HFFc6 (cell line): ENCODE results near the gene SPRED2. TPM values are rescaled to one million over a fixed set of nuclear protein-coding genes. Genes with fewer than 3 reads are reported as not detected.

Experiments used
- DNase-seq: peaks from one replicate; pipeline ENCODE4 v3.0.0-alpha.2; 2018
- H3K27ac Mint-ChIP-seq: 2 replicates; pipeline ENCODE4 v1.8.0; 2020; ENCODE audit warnings: mild to moderate bottlenecking, mixed read lengths
- H3K27me3 Mint-ChIP-seq: 2 replicates; pipeline ENCODE4 v1.8.0; 2021; ENCODE audit warnings: mild to moderate bottlenecking, moderate library complexity, mixed read lengths; ENCODE audit not compliant: insufficient read depth
- H3K36me3 Mint-ChIP-seq: 2 replicates; pipeline ENCODE4 v1.8.0; 2021; ENCODE audit warnings: low read depth, mixed read lengths
- H3K4me1 Mint-ChIP-seq: 2 replicates; pipeline ENCODE4 v1.8.0; 2020; ENCODE audit warnings: low read depth, mixed read lengths
- H3K4me3 Mint-ChIP-seq: 2 replicates; pipeline ENCODE4 v1.8.0; 2020; ENCODE audit warnings: mild to moderate bottlenecking, moderate library complexity, mixed read lengths
- H3K9me3 Mint-ChIP-seq: 2 replicates; pipeline ENCODE4 v1.8.0; 2020; ENCODE audit warnings: mild to moderate bottlenecking, mixed read lengths
- CTCF ChIP-seq: fragments of 200-600 bp; sonication (generic); IDR thresholded peaks from 2 replicates; pipeline ENCODE4 v1.5.0; 2021; ENCODE audit warnings: antibody characterized with exemption, mild to moderate bottlenecking
- total RNA-seq, 6 experiments: library from RNA; stranded (reverse); fragmentation: NEBNext Ultra II Directional; extraction: Animal tissue kit (Norgen Biotek cat#: 25700); gene quantifications; 2 replicates in 1 of 6; 3 replicates in 5 of 6; pipeline ENCODE4 v1.2.3, GENCODE V29; 2021

Gene SPRED2
- total RNA-seq, 6 experiments from 2014 or later: 28.7 to 38.5 (median 33.3) TPM

- DNase-seq: no peak
- Mint-ChIP-seq H3K36me3 (peaks cover 4% of the 10 kb centered on the region), H3K4me1 (peaks cover 77% of the 10 kb centered on the region), H3K27ac (no peak overlapping the region), H3K27me3 (no peaks in the 10 kb centered on the region; the same call in 1 of the 2 replicates), H3K4me3 (no peak overlapping the region), H3K9me3 (no peaks in the 10 kb centered on the region)
- no peak for TF ChIP-seq CTCF
Observed at GRCh38 chr2:65413610-65414009, 18.8 kb downstream of the SPRED2 start.

GRCh38 chr2:65413106-65413505, 19.3 kb downstream of the SPRED2 start:
- Mint-ChIP-seq H3K9me3 (no peaks in the 10 kb centered on the region), H3K36me3 (peaks cover 5% of the 10 kb centered on the region), H3K27ac (no peak overlapping the region), H3K4me3 (no peak overlapping the region), H3K27me3 (no peaks in the 10 kb centered on the region), H3K4me1 (peaks cover 75% of the 10 kb centered on the region)
- no peak for DNase-seq
- no peak for TF ChIP-seq CTCF

GRCh38 chr2:65411056-65411795, 21.2 kb downstream of the SPRED2 start:
- Mint-ChIP-seq H3K4me1 (peaks cover 72% of the 10 kb centered on the region), H3K36me3 (peaks cover 7% of the 10 kb centered on the region), H3K27ac (no peak overlapping the region), H3K9me3 (no peaks in the 10 kb centered on the region), H3K27me3 (no peaks in the 10 kb centered on the region), H3K4me3 (no peak overlapping the region)
- TF ChIP-seq CTCF: no peak
- no peak for DNase-seq

- Mint-ChIP-seq H3K27ac (no peak overlapping the region), H3K4me3 (no peak overlapping the region), H3K27me3 (no peaks in the 10 kb centered on the region), H3K9me3 (no peaks in the 10 kb centered on the region), H3K36me3 (peaks cover 5% of the 10 kb centered on the region; the same call in 1 of the 2 replicates), H3K4me1 (peaks cover 61% of the 10 kb centered on the region)
- TF ChIP-seq CTCF: no peak
- DNase-seq: no peak
Observed at GRCh38 chr2:65409045-65409444, 23.4 kb downstream of the SPRED2 start.

- no peak overlapping the region for H3K27ac Mint-ChIP-seq
- no peak for TF ChIP-seq CTCF
- peaks cover 52% of the 10 kb centered on the region for H3K4me1 Mint-ChIP-seq
- H3K27me3 Mint-ChIP-seq: no peaks in the 10 kb centered on the region
- H3K36me3 Mint-ChIP-seq: peaks cover 5% of the 10 kb centered on the region; the same call in 1 of the 2 replicates
- DNase-seq: no peak
- H3K9me3 Mint-ChIP-seq: no peaks in the 10 kb centered on the region
- no peak overlapping the region for H3K4me3 Mint-ChIP-seq
Observed at GRCh38 chr2:65407240-65407639, 25.2 kb downstream of the SPRED2 start.
